ENCODE results near the gene CAMTA2.

- TF ChIP-seq CTCF (IDR thresholded peaks at IDR 0.05; ENCODE audit: low read length) (peak; percentile 69), EZH2 (optimal IDR thresholded peaks at IDR 0.05; ENCODE audit: low read depth, low read length) (no peak), EZH2phosphoT487 (IDR thresholded peaks at IDR 0.05; ENCODE audit: low read length) (no peak)
These were observed at the start of gene CAMTA2 for GRCh38 chr17:4986951-4987766.
